Psoas muscle (tissue), 8 donors: ENCODE measurements around the gene HDDC2. TPM values are rescaled to one million over a fixed set of nuclear protein-coding genes. Genes with fewer than 3 reads are reported as not detected.

Source experiments
- ATAC-seq, 4 donors: fragments of 200-7000 bp; cut with Tn5 transposase; one replicate each; pipeline ENCODE4 v1.9.1; 2020; ENCODE audit warnings: moderate library complexity in 3 of 4, mild to moderate bottlenecking in 2 of 4
- DNase-seq, 2 donors: peaks; one replicate each; pipeline ENCODE4 v3.0.0-alpha.2; 2020
- H3K27ac ChIP-seq: fragments of 200-600 bp; one replicate; pipeline ENCODE4 v1.8.0; 2022
- H3K27me3 ChIP-seq, 3 donors: fragments of 200-600 bp in 1 of 3; one replicate each; pipeline versions ENCODE4 v1.6.1 to v1.8.0; 2013 to 2022; ENCODE audit warnings: low read length in 2 of 3, mild to moderate bottlenecking in 2 of 3, moderate library complexity in 1 of 3; ENCODE audit not compliant: insufficient read depth in 3 of 3
- H3K36me3 ChIP-seq, 2 donors: fragments of 200-600 bp in 1 of 2; one replicate each; pipeline versions ENCODE4 v1.6.1 to v1.8.0; 2013 to 2022; ENCODE audit warnings: low read depth in 1 of 2, mild to moderate bottlenecking in 1 of 2, moderate library complexity in 1 of 2; ENCODE audit not compliant: insufficient read depth in 1 of 2
- H3K4me1 ChIP-seq: fragments of 200-600 bp; one replicate; pipeline ENCODE4 v1.8.0; 2022
- H3K4me3 ChIP-seq: fragments of 200-600 bp; one replicate; pipeline ENCODE4 v1.8.0; 2022; ENCODE audit warnings: mild to moderate bottlenecking
- H3K9me3 ChIP-seq: fragments of 200-600 bp; one replicate; pipeline ENCODE4 v1.8.0; 2022
- WGBS, 3 donors: extraction: QIAGEN DNeasy Blood & Tissue Kit; methylation state at CpG; one replicate each; pipeline versions ENCODE4 v1.1.6 to v1.1.7; 2013; 5-methylcytosine and 5-hydroxymethylcytosine counted together
- intact Hi-C, 2 donors: fragments of 100-400 bp; cut with DNase I; formaldehyde crosslinking; loops; one replicate each; pipeline versions ENCODE4 v1.11.0 to v1.14.2; 2022
- long read RNA-seq, 2 donors: library from polyadenylated mRNA; unstranded; transcript quantifications; one replicate each; pipeline ENCODE4 v2.0.0, GENCODE V29; 2021
- polyA plus RNA-seq, 3 donors: library from polyadenylated mRNA; stranded (reverse); fragments of 200-250 nt; gene quantifications; one replicate each; pipeline ENCODE4 v1.2.3, GENCODE V29; 2013
- total RNA-seq, 4 donors: library from RNA; stranded (reverse); fragmentation: NEBNext Ultra II Directional in 2 of 4; extraction: Animal tissue kit (Norgen Biotek cat#: 25700) in 2 of 4; gene quantifications; one replicate each; pipeline versions ENCODE4 v1.2.1 to v1.2.4, GENCODE V29; 2021 to 2023
- TF ChIP-seq, protein P1 (sequence below): fragments of 200-600 bp; IDR thresholded peaks from one replicate; pipeline ENCODE4 v1.8.0; 2022; ENCODE audit warnings: antibody characterized with exemption
- donor health status: healthy with polysubstance abuse.
- donor health status: DM: no; HTN: no; CAD: no; lungs with moderate emphysema.
- donor health status: Bipolar disorder and iron deficiency.
- donor health status: healthy.
- donor health status: DM: yes; HTN: yes; CAD: no.
- donor health status: DM: no; HTN: no; CAD: no.
- donor health status: DM: no; HTN: no; CAD: no.
- donor health status: DM: yes; HTN: yes; CAD: no.

The HDDC2 gene, protein sequence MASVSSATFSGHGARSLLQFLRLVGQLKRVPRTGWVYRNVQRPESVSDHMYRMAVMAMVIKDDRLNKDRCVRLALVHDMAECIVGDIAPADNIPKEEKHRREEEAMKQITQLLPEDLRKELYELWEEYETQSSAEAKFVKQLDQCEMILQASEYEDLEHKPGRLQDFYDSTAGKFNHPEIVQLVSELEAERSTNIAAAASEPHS
- total RNA-seq, result 100 to 1,000 TPM in 1 of 4 donors, 10 to 100 TPM in 3; 72.5 to 151 (median 86.0) TPM
- 100 to 1,000 TPM; 103 to 120 (median 111) TPM for polyA plus RNA-seq
- long read RNA-seq, donor 1, transcript HDDC2-202 (6 exons, 918 nt), result minor isoform, 9 of 40 reads
- long read RNA-seq, donor 1, transcript HDDC2-201 (5 exons, 1,350 nt), result major isoform, 15 of 40 reads
- long read RNA-seq, donor 1, partial matches to known transcripts, result 1 of 40 reads
- long read RNA-seq, donor 1, other reads (novel, unspliced or antisense), result 15 of 40 reads
- long read RNA-seq, donor 2, transcript HDDC2-201 (5 exons, 1,350 nt), result major isoform, 33 of 75 reads
- long read RNA-seq, donor 2, transcript HDDC2-202 (6 exons, 918 nt), result minor isoform, 18 of 75 reads
- long read RNA-seq, donor 2, partial matches to known transcripts, result 6 of 75 reads
- long read RNA-seq, donor 2, other reads (novel, unspliced or antisense), result 18 of 75 reads

DNA sequence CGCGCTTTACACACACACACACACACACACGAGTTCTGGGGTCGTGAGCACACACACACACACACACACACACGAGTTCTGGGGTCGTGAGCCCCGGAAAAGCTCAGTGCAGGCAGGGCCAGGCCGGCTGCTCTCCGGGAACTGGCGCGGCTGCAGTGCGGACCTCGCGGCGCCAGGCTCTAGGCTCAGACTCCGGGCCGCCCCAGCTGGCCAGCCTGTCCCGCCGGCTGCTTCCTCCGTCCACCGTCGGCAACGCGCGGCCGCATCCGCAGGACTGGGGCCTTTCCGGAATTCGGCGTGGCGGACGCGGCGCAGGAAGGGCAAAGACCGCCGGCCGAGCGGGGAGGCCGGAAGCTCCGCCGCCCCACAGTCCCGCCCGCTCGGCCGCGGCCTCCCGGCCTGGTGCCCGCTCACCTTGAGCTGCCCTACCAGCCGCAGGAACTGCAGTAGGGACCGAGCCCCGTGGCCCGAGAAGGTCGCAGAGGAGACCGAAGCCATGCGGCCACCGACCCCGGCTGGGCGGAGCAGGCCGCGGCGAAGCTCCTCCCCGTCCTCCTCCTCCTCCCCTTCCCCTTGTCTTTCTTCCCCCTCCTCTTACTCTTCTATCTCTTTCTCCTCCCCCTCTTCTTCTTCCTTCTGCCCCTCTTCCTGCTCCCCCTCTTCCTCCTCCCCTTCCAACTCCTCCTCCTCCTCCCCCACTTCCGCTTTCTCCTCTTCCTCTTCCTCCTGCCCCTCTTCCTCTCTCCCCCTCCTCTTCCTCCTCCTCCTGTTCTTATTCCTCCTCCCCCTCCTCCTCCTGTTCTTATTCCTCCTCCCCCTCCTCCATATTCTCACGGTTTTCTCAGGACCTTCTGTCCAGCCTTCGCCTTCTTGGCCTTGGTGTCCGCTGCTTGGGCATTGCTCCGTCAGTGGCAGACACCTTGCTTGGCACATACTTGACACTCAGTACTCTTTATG is at the start of gene HDDC2:
Gene HDDC2 (minus strand): TSS at position 533 of the 957 bp plus-strand sequence. CDS start 35 bp downstream, at position 498.
- peak within 1 kb of the TSS; percentile 92 for H3K27ac ChIP-seq
- TF ChIP-seq, protein P1, sequence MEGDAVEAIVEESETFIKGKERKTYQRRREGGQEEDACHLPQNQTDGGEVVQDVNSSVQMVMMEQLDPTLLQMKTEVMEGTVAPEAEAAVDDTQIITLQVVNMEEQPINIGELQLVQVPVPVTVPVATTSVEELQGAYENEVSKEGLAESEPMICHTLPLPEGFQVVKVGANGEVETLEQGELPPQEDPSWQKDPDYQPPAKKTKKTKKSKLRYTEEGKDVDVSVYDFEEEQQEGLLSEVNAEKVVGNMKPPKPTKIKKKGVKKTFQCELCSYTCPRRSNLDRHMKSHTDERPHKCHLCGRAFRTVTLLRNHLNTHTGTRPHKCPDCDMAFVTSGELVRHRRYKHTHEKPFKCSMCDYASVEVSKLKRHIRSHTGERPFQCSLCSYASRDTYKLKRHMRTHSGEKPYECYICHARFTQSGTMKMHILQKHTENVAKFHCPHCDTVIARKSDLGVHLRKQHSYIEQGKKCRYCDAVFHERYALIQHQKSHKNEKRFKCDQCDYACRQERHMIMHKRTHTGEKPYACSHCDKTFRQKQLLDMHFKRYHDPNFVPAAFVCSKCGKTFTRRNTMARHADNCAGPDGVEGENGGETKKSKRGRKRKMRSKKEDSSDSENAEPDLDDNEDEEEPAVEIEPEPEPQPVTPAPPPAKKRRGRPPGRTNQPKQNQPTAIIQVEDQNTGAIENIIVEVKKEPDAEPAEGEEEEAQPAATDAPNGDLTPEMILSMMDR, result no peak
- H3K36me3 ChIP-seq, result peaks cover 9 to 37% of the 10 kb centered on the region in 2 donors
- ATAC-seq, result peak; percentile 86 to 92 (median 88)
- H3K4me1 ChIP-seq, result peaks cover 21% of the 10 kb centered on the region
- H3K27me3 ChIP-seq, result no peaks in the 10 kb centered on the region
- intact Hi-C loops, result loop anchor here (2.0 to 5.0 kb wide), 2 partner anchors 149 kb away; partner anchors contain the start of gene TPD52L1 (in 2 of the 2)
- no peaks in the 10 kb centered on the region for H3K9me3 ChIP-seq
- peak; percentile 83 to 87 for DNase-seq
- WGBS, 3 donors, result 3 to 15% (median 4%) methylated on average over 20 to 67 of the region's 67 CpGs
- H3K4me3 ChIP-seq, result peak within 1 kb of the TSS; percentile 86

DNA sequence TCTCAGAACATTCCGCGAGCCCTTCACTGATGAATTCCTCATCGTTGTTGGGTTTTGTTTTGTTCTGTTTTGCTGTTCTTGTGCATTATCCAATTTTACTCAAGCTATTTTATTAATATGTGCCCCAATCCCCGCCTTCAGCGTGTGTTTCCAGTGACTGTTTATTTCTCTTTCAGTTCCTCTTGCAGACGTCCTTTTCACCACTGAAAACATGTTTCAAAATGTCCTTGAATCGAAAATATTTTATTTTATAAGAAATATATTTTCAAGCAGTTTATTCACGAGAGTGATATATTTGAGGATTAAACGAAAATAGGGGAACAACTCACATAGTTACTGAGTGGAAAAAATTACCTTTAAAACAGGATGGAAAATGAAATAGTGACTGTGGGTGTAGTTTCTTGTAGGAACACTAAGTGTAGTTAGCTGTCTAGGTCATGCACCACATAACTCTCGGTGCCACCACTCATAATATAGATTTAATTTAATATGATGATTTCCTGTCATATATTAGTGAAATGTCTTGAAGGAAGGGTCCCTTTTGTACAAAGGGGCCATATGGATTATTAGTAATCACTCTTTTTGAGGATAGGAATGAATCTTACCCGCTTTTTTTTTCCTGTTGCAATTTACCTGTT is 45.3 kb upstream of the HDDC2 start:
- ATAC-seq (no peak), DNase-seq (no peak)
- intact Hi-C loops, result no loop called here
- Histone ChIP-seq H3K27me3 (no peaks in the 10 kb centered on the region), H3K36me3 (no peaks in the 10 kb centered on the region), H3K4me1 (no peaks in the 10 kb centered on the region), H3K27ac (peak overlapping the region; percentile 53), H3K4me3 (peak overlapping the region; percentile 29), H3K9me3 (no peaks in the 10 kb centered on the region)
- TF ChIP-seq, protein P1, result no peak
- 79 to 85% (median 80%) methylated on average over 11 of the region's 11 CpGs for WGBS, 3 donors

DNA sequence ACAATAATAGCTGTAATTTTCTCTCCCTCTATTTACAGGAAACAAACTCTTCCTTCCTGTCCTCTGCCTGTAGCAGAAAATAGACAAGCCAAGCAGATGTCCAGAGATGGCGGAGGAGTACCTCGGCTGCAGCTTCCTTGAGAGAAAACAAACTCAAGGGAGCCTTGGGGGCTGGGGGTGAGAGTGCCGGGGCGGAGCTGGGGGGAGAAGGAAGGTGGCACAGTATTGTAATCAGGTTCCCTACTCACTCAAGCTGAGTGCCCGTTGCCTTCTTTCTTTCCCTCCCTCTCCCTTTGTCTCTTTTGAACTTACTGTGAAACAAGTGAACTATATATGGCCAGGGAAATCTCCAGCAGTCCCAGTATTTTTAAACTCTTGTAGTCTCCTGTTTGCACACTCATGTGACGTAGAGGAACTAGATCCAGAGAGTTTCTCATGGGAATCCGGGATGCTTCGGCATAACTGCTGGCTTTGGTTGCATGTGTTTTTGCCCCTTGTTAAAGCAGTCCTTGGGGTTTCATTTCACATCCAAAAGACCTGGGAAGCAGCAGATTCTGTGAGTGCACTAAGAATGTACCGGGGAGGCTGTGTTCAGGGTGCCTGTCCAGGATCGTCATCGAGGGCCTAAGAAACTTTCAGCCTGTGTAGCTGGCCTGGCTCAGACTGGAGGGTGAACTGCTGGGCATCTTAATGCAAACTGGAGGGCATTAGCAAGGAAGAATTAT is 44.6 kb upstream of the HDDC2 start:
- peak overlapping the region; percentile 53 for H3K27ac ChIP-seq
- DNase-seq, result no peak
- H3K4me3 ChIP-seq, result peak overlapping the region; percentile 29

More for the DNA sequence above, 44.6 kb upstream of the HDDC2 start:
- ATAC-seq, result no peak
- Histone ChIP-seq H3K9me3 (no peaks in the 10 kb centered on the region), H3K27me3 (no peaks in the 10 kb centered on the region), H3K36me3 (no peaks in the 10 kb centered on the region), H3K4me1 (no peaks in the 10 kb centered on the region)
- TF ChIP-seq, protein P1, result no peak
- intact Hi-C loops, result no loop called here
- WGBS, 3 donors, result 31 to 41% (median 38%) methylated on average over 11 of the region's 11 CpGs
